ENCODE results near the gene SPTLC3.

Gene SPTLC3

GRCh38 chr20:13186043-13186774, 177.4 kb downstream of the SPTLC3 start:
- Mint-ChIP-seq H3K9me3 (peaks cover 9% of the 10 kb centered on the region in 2 donors), H3K27me3 (peaks cover 0 to 11% of the 10 kb centered on the region in 2 donors), H3K4me1 (ENCODE audit: low read depth in 2 of 2) (no peaks in the 10 kb centered on the region), H3K27ac (no peak overlapping the region), H3K36me3 (ENCODE audit: insufficient read depth) (no peaks in the 10 kb centered on the region), H3K4me3 (no peak overlapping the region)
- DNase-seq (no peak), ATAC-seq (replicated peaks) (no peak)

GRCh38 chr20:13187899-13188298, 179.1 kb downstream of the SPTLC3 start:
- DNase-seq (no peak), ATAC-seq (replicated peaks) (no peak)
- Mint-ChIP-seq H3K4me1 (ENCODE audit: low read depth in 2 of 2) (no peaks in the 10 kb centered on the region), H3K9me3 (peaks cover 9 to 10% of the 10 kb centered on the region in 2 donors), H3K27ac (no peak overlapping the region), H3K4me3 (no peak overlapping the region), H3K36me3 (ENCODE audit: insufficient read depth) (no peaks in the 10 kb centered on the region), H3K27me3 (peaks cover 0 to under 1% of the 10 kb centered on the region in 2 donors)

DNA sequence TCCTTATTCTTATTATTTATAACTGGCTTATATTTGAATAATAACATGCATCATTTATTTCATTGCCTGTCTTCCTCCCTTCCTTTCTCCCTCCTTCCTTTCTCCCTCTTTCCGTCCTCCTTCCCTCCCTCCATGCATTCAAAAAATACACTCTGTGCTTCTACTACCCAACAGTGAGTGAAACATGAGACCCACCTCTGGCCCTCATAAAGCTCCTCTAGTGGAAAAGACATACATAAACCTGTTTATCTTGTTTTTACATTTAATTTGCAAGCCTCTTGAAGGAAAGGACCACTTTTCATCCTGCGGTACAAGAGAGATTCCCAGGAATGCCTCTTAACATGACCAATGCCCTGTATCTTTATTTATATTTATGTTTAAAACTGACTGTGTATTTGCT, 190.5 kb downstream of the SPTLC3 start:
- no peaks in the 10 kb centered on the region for H3K4me1 Mint-ChIP-seq (ENCODE audit: low read depth in 2 of 2)
- H3K4me3 Mint-ChIP-seq, result no peak overlapping the region
- no peaks in the 10 kb centered on the region for H3K9me3 Mint-ChIP-seq
- ATAC-seq (replicated peaks), result no peak
- no peak overlapping the region for H3K27ac Mint-ChIP-seq
- peaks cover 0 to 6% of the 10 kb centered on the region in 2 donors for H3K27me3 Mint-ChIP-seq
- no peak for DNase-seq
- no peaks in the 10 kb centered on the region for H3K36me3 Mint-ChIP-seq (ENCODE audit: insufficient read depth)

- DNase-seq (no peak), ATAC-seq (replicated peaks) (no peak)
- Mint-ChIP-seq H3K27me3 (peaks cover 14 to 16% of the 10 kb centered on the region in 2 donors), H3K4me1 (ENCODE audit: low read depth in 2 of 2) (no peaks in the 10 kb centered on the region), H3K9me3 (no peaks in the 10 kb centered on the region), H3K4me3 (no peak overlapping the region), H3K36me3 (ENCODE audit: insufficient read depth) (no peaks in the 10 kb centered on the region), H3K27ac (no peak overlapping the region)
Observed at GRCh38 chr20:13200767-13201500, 192.2 kb downstream of the SPTLC3 start.

GRCh38 chr20:13202565-13202964, 193.8 kb downstream of the SPTLC3 start:
- H3K4me3 Mint-ChIP-seq, result no peak overlapping the region
- H3K4me1 Mint-ChIP-seq (ENCODE audit: low read depth in 2 of 2), result no peaks in the 10 kb centered on the region
- H3K27me3 Mint-ChIP-seq, result peaks cover 22 to 30% of the 10 kb centered on the region in 2 donors
- ATAC-seq (replicated peaks), result no peak
- no peak overlapping the region for H3K27ac Mint-ChIP-seq
- no peaks in the 10 kb centered on the region for H3K9me3 Mint-ChIP-seq
- no peak for DNase-seq
- H3K36me3 Mint-ChIP-seq (ENCODE audit: insufficient read depth), result no peaks in the 10 kb centered on the region

DNA sequence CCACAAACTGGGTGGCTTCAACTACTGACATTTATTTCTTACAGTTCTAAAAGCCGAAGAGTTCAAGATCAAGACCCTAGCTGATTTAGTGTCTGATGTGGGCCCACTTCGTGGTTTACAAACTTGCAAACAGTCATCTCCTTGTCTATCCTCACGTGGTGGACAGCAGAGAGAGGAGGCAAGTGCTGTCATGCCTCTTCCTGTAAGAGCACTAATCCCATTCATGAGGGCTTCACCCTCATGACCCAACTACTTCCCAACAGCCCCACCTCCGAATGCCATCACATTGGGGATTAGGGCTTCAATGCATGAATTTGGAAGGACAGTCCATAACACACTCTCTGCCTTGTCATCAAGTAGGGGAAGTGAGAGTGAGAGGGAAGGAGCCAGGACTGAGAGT, 196.7 kb downstream of the SPTLC3 start:
- no peak for DNase-seq
- no peaks in the 10 kb centered on the region for H3K4me1 Mint-ChIP-seq (ENCODE audit: low read depth in 2 of 2)
- peaks cover 22 to 32% of the 10 kb centered on the region in 2 donors for H3K27me3 Mint-ChIP-seq
- no peak overlapping the region for H3K27ac Mint-ChIP-seq
- ATAC-seq (replicated peaks), result no peak
- no peaks in the 10 kb centered on the region for H3K9me3 Mint-ChIP-seq
- no peaks in the 10 kb centered on the region for H3K36me3 Mint-ChIP-seq (ENCODE audit: insufficient read depth)
- H3K4me3 Mint-ChIP-seq, result no peak overlapping the region

DNA sequence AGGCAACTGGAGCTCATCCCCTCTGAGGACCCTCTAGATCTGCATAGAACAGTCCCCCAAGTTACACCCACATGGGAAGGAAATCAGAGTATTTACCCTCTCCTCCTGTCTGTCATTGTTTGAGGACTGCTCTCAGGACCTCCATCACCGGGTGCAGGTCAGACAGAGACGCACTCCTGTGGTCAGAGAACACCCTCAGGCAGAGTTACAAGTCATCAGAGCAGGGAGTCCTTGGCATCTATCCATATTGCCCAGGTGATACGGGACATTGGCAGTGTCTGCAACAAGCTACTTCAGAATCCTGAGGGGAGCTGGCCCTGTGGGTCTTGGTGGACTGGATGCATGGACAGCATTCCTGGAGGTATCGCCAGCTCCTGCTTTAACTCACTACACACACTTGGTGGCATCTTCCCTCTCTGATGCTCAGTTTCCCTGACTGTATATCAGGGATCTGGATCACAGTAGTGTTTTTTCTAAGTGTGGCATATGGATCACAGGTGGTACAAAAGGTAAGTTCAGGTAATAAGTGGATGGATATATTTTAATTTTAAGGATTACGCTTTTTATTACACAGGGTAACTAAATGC, 197.2 kb downstream of the SPTLC3 start:
- peaks cover 20 to 32% of the 10 kb centered on the region in 2 donors for H3K27me3 Mint-ChIP-seq
- H3K36me3 Mint-ChIP-seq (ENCODE audit: insufficient read depth), result no peaks in the 10 kb centered on the region
- no peaks in the 10 kb centered on the region for H3K9me3 Mint-ChIP-seq
- H3K4me1 Mint-ChIP-seq (ENCODE audit: low read depth in 2 of 2), result no peaks in the 10 kb centered on the region
- DNase-seq (no peak), ATAC-seq (replicated peaks) (no peak)
- no peak overlapping the region for H3K4me3 Mint-ChIP-seq
- no peak overlapping the region for H3K27ac Mint-ChIP-seq

DNA sequence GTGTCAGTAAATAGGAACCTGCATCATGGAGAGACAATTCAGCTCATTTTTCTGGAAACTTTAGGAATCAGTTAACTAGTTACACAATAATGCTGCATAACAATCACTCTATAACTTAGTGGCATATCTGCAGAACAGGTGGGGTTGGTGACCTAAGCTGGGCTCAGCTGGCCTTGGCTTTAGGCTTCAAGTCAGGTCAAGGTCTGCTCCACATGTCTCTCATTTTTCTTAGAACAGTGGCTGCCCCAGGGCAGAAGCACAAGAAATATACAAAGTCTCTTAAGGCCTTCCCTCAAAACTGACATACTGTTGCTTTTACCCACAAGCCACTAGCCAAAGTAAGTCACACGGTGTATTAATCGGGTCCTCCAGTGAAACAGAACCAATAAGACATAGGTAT, 198.2 kb downstream of the SPTLC3 start:
- H3K27ac Mint-ChIP-seq, result no peak overlapping the region
- no peaks in the 10 kb centered on the region for H3K4me1 Mint-ChIP-seq (ENCODE audit: low read depth in 2 of 2)
- H3K27me3 Mint-ChIP-seq, result peaks cover 16 to 32% of the 10 kb centered on the region in 2 donors
- DNase-seq (no peak), ATAC-seq (replicated peaks) (no peak)
- no peaks in the 10 kb centered on the region for H3K9me3 Mint-ChIP-seq
- no peaks in the 10 kb centered on the region for H3K36me3 Mint-ChIP-seq (ENCODE audit: insufficient read depth)
- H3K4me3 Mint-ChIP-seq, result no peak overlapping the region

GRCh38 chr20:13211956-13212618, 203.3 kb downstream of the SPTLC3 start:
- H3K27me3 Mint-ChIP-seq, result peaks cover 21 to 44% of the 10 kb centered on the region in 2 donors
- peaks cover 2% of the 10 kb centered on the region for H3K36me3 Mint-ChIP-seq (ENCODE audit: insufficient read depth)
- peaks cover 0 to 3% of the 10 kb centered on the region in 2 donors for H3K4me1 Mint-ChIP-seq (ENCODE audit: low read depth in 2 of 2)
- H3K9me3 Mint-ChIP-seq, result no peaks in the 10 kb centered on the region
- H3K4me3 Mint-ChIP-seq, result no peak overlapping the region
- H3K27ac Mint-ChIP-seq, result no peak overlapping the region
- ATAC-seq (replicated peaks) (no peak), DNase-seq (no peak)

DNA sequence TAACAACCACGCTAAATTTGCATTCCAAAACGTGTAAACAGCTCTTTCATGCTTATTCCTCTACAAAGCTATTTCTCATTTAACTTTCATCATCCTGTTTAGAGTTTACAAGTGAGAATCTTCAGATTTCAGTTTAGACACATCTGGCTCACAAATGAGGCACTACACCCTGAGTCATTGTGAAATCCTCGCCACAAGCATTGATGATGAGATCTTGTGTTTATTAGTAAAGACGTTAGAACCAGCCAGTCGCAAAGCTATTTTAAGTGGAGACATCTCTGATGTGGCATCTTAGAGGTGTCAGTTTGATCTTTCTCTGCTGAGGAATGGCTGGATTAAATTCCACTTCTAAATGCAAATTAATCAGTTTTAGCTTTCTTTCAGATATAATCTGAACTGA, 204.0 kb downstream of the SPTLC3 start:
- peaks cover 2% of the 10 kb centered on the region for H3K36me3 Mint-ChIP-seq (ENCODE audit: insufficient read depth)
- DNase-seq, result no peak
- no peaks in the 10 kb centered on the region for H3K9me3 Mint-ChIP-seq
- ATAC-seq (replicated peaks), result no peak
- peaks cover 26 to 44% of the 10 kb centered on the region in 2 donors for H3K27me3 Mint-ChIP-seq
- no peak overlapping the region for H3K4me3 Mint-ChIP-seq
- peaks cover 0 to 3% of the 10 kb centered on the region in 2 donors for H3K4me1 Mint-ChIP-seq (ENCODE audit: low read depth in 2 of 2)
- no peak overlapping the region for H3K27ac Mint-ChIP-seq

GRCh38 chr20:13213335-13213734, 204.6 kb downstream of the SPTLC3 start:
- Mint-ChIP-seq H3K4me3 (no peak overlapping the region), H3K4me1 (ENCODE audit: low read depth in 2 of 2) (peaks cover 0 to 3% of the 10 kb centered on the region in 2 donors), H3K27me3 (peaks cover 31 to 50% of the 10 kb centered on the region in 2 donors), H3K27ac (no peak overlapping the region), H3K36me3 (ENCODE audit: insufficient read depth) (peaks cover 2% of the 10 kb centered on the region), H3K9me3 (no peaks in the 10 kb centered on the region)
- DNase-seq, result no peak
- ATAC-seq (replicated peaks), result no peak

GRCh38 chr20:13216533-13216932, 207.8 kb downstream of the SPTLC3 start:
- H3K4me3 Mint-ChIP-seq, result no peak overlapping the region
- peaks cover 2% of the 10 kb centered on the region for H3K36me3 Mint-ChIP-seq (ENCODE audit: insufficient read depth)
- peaks cover 0 to 6% of the 10 kb centered on the region in 2 donors for H3K4me1 Mint-ChIP-seq (ENCODE audit: low read depth in 2 of 2)
- peaks cover 49 to 70% of the 10 kb centered on the region in 2 donors for H3K27me3 Mint-ChIP-seq
- no peak overlapping the region for H3K27ac Mint-ChIP-seq
- DNase-seq (no peak), ATAC-seq (replicated peaks) (no peak)
- H3K9me3 Mint-ChIP-seq, result no peaks in the 10 kb centered on the region

Measured in effector memory CD8-positive, alpha-beta T cell (primary cell).